Right lobe of liver (tissue), 6 donors: Measurements from ENCODE around the gene CDH23. TPM values are rescaled to one million over a fixed set of nuclear protein-coding genes. Genes with fewer than 3 reads are reported as not detected.

Experiments used
- ATAC-seq, 4 donors: fragments of 200-7000 bp; cut with Tn5 transposase; one replicate each; pipeline ENCODE4 v1.9.1; 2020; ENCODE audit warnings: mild to moderate bottlenecking in 4 of 4, moderate library complexity in 4 of 4
- DNase-seq, 3 donors: peaks; one replicate each; pipeline ENCODE4 v3.0.0-alpha.2; 2020
- H3K27ac ChIP-seq, 3 donors: fragments of 200-600 bp; one replicate each; pipeline ENCODE4 v1.8.0; 2022
- H3K27me3 ChIP-seq, 2 donors: fragments of 200-600 bp; one replicate each; pipeline ENCODE4 v1.8.0; 2022
- H3K36me3 ChIP-seq, 4 donors: fragments of 200-600 bp; sonication (generic) in 1 of 4; one replicate each; pipeline versions ENCODE4 v1.5.1 to v1.8.0; 2017 to 2022; ENCODE audit warnings: control low read depth in 1 of 4
- H3K4me1 ChIP-seq, 4 donors: fragments of 200-600 bp; sonication (generic) in 1 of 4; one replicate each; pipeline versions ENCODE4 v1.5.1 to v1.8.0; 2017 to 2022; ENCODE audit warnings: control low read depth in 1 of 4
- H3K4me3 ChIP-seq, 3 donors: fragments of 200-600 bp; one replicate each; pipeline ENCODE4 v1.8.0; 2022
- H3K9me3 ChIP-seq, 4 donors: fragments of 200-600 bp; sonication (generic) in 1 of 4; one replicate each; pipeline versions ENCODE4 v1.5.1 to v1.8.0; 2017 to 2022; ENCODE audit warnings: control low read depth in 1 of 4
- POLR2A ChIP-seq: fragments of 450-650 bp; IDR thresholded peaks from one replicate; pipeline ENCODE4 v1.6.1; 2017; ENCODE audit warnings: antibody characterized with exemption, mild to moderate bottlenecking
- WGBS: methylation state at CpG from one replicate; pipeline ENCODE4 v1.1.6; 2018; ENCODE audit warnings: low coverage, low lambda C conversion rate; ENCODE audit not compliant: insufficient coverage; ENCODE audit errors: missing lambda C conversion rate; 5-methylcytosine and 5-hydroxymethylcytosine counted together
- intact Hi-C, 2 donors: fragments of 100-400 bp; cut with DNase I; formaldehyde crosslinking; loops; one replicate each; pipeline versions ENCODE4 v1.11.2 to v1.14.1; 2022
- total RNA-seq, 6 experiments: library from RNA; depleted of rRNA in 2 of 6; stranded (reverse); fragments of >200 nt in 2 of 6; fragmentation: NEBNext Ultra II Directional in 3 of 6; extraction: Animal tissue kit (Norgen Biotek cat#: 25700) in 3 of 6; gene quantifications; one replicate each; pipeline versions ENCODE4 v1.1.0 to v1.2.4, GENCODE V29; 2016 to 2023
- TF ChIP-seq, protein P1 (sequence below), 4 donors: fragments of 200-600 bp in 3 of 4; fragments of 450-650 bp in 1 of 4; IDR thresholded peaks; one replicate each; pipeline versions ENCODE4 v1.5.1 to v1.8.0; 2016 to 2022; ENCODE audit warnings: antibody characterized with exemption in 4 of 4, mild to moderate bottlenecking in 2 of 4
- donor health status: DM: no; HTN: yes; CAD: no.
- donor health status: DM: no; HTN: no; CAD: no.
- donor health status: DM: no; HTN: no; CAD: no.
- donor health status: DM: no; HTN: yes; CAD: no.
- donor health status: DM: no; HTN: yes; CAD: no.

Gene CDH23
- total RNA-seq, 6 experiments from 2014 or later, result 3.3 to 19.7 (median 6.3) TPM

DNA sequence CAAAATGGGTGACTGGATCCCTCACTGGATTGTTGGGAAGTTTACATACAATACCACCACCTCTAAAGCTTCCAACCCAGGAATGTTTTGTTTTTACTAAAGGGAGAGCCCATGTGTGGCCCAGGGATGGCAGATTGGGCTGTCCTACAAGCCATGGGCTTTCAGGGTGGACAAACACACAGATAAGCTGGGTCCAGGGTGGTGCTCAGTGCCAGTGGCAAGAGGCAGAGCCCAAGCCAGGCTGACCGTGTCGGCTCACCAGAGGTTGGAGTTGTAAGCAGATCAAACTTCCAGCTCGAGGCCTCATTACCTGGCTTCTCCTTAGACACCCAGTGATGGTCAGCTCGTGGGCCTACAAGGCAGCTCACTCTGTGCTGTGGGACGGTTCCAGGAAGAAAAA, 52.3 kb downstream of the CDH23 start:
- Histone ChIP-seq H3K4me3 (no peak overlapping the region), H3K4me1 (no peaks in the 10 kb centered on the region), H3K27me3 (no peaks in the 10 kb centered on the region), H3K36me3 (no peaks in the 10 kb centered on the region), H3K9me3 (no peaks in the 10 kb centered on the region), H3K27ac (no peak overlapping the region)
- 80% methylated on average over 2 of the region's 5 CpGs for WGBS
- intact Hi-C loops, result no loop called here
- no peak for ATAC-seq
- no peak for DNase-seq
- TF ChIP-seq POLR2A, result no peak
- TF ChIP-seq, protein P1, sequence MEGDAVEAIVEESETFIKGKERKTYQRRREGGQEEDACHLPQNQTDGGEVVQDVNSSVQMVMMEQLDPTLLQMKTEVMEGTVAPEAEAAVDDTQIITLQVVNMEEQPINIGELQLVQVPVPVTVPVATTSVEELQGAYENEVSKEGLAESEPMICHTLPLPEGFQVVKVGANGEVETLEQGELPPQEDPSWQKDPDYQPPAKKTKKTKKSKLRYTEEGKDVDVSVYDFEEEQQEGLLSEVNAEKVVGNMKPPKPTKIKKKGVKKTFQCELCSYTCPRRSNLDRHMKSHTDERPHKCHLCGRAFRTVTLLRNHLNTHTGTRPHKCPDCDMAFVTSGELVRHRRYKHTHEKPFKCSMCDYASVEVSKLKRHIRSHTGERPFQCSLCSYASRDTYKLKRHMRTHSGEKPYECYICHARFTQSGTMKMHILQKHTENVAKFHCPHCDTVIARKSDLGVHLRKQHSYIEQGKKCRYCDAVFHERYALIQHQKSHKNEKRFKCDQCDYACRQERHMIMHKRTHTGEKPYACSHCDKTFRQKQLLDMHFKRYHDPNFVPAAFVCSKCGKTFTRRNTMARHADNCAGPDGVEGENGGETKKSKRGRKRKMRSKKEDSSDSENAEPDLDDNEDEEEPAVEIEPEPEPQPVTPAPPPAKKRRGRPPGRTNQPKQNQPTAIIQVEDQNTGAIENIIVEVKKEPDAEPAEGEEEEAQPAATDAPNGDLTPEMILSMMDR (IDR thresholded peaks at IDR 0.05), result no peak

DNA sequence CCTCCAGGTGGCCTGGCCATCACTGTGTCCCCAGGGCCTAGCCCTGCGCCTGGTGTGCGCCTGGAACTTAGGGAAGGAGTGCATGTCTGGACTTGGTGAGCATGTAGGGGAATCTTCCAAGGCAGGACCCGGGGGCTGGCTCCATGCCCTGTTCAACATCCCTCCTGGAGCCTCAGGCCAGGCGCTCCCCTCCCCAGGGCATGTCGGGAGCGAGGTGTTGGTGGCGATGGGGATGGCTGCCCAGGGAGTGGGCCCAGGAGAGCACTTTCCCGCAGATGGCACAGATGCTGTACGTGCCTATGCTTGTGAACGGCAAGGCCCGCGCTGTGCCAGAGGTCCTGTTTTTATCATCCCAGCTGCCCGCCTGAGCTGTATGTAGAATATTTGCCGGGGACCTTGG, 55.0 kb downstream of the CDH23 start:
- Histone ChIP-seq H3K9me3 (no peaks in the 10 kb centered on the region), H3K36me3 (no peaks in the 10 kb centered on the region), H3K4me3 (no peak overlapping the region), H3K27ac (no peak overlapping the region), H3K27me3 (no peaks in the 10 kb centered on the region), H3K4me1 (no peaks in the 10 kb centered on the region)
- whole genome bisulfite sequencing, result 100% methylated on average over 3 of the region's 14 CpGs
- ATAC-seq, result no peak
- TF ChIP-seq, protein P1 (IDR thresholded peaks at IDR 0.05), result no peak
- TF ChIP-seq POLR2A, result no peak
- intact Hi-C loops, result no loop called here
- no peak for DNase-seq

DNA sequence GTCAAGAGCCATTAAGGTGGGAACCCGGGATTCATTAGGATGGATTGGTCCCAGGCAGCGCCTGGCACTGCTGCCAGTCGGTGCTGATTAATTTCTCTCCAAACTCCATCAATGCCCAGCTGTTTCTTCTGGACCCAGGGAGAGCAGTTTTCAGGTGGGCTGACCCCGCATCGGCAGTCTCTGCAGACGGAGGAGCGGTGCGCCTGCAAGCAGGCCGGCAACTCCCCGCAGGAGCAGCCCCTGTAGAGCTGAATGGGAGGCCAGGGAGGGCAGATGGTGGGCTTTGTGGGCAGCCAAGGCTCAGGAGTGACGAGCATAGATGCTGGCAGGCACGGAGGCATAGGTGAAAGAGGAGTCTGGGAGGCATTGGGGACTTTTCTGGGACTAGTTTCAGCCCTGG, 56.5 kb downstream of the CDH23 start:
- no peaks in the 10 kb centered on the region for H3K4me1 ChIP-seq
- no peaks in the 10 kb centered on the region for H3K9me3 ChIP-seq
- WGBS, result 100% methylated on average over 1 of the region's 12 CpGs
- no peak for ATAC-seq
- intact Hi-C loops, result no loop called here
- TF ChIP-seq, protein P1 (IDR thresholded peaks at IDR 0.05), result no peak
- TF ChIP-seq POLR2A, result no peak
- DNase-seq, result no peak
- H3K36me3 ChIP-seq, result no peaks in the 10 kb centered on the region
- H3K27me3 ChIP-seq, result no peaks in the 10 kb centered on the region
- no peak overlapping the region for H3K27ac ChIP-seq
- no peak overlapping the region for H3K4me3 ChIP-seq

DNA sequence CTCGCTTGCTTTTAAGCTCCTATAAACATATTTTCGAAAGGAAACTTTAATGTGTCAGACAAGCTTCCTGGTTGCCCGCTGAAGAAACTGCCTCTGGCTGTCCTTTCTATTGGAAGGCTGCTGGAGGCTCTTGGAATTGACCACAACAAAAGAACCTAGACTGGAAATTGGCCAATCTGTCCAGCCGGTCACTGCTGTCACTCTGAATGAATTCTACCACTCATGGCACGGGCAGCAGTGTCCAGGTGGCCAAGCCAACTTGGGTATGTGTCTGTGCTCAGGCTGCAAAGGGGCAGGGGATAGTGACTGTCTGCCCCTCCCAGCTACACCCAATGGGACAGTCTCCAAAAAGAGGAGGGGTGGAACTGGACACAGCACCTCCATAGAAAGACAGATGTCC, 57.6 kb downstream of the CDH23 start:
- no peak overlapping the region for H3K27ac ChIP-seq
- H3K27me3 ChIP-seq, result no peaks in the 10 kb centered on the region
- no peak overlapping the region for H3K4me3 ChIP-seq
- whole genome bisulfite sequencing, result 67% methylated on average over 4 of the region's 5 CpGs
- no peaks in the 10 kb centered on the region for H3K9me3 ChIP-seq
- no peaks in the 10 kb centered on the region for H3K4me1 ChIP-seq
- H3K36me3 ChIP-seq, result no peaks in the 10 kb centered on the region
- no peak for ATAC-seq
- no peak for DNase-seq
- intact Hi-C loops, result no loop called here
- TF ChIP-seq, protein P1 (IDR thresholded peaks at IDR 0.05), result no peak
- no peak for TF ChIP-seq POLR2A

DNA sequence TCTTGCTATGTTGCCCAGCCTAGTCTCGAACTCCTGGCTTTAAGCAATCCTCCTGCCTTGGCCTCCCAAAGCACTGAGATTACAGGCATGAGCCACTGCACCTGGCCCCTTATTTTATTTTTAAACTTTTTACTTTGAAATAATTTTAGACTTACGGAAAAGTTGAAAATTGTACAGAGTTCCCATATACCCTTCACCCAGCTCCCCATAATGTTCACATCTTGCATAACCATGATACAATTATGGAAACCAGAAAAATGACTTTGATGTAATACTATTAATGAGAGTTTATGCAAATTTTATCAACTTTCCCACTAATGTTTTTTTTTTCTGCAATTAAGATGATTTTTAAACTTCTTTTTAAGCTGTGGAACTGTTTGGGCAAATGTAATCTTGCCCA, 58.3 kb downstream of the CDH23 start:
- TF ChIP-seq, protein P1 (IDR thresholded peaks at IDR 0.05), result no peak
- TF ChIP-seq POLR2A, result no peak
- 48% methylated on average over 2 of the region's 2 CpGs for WGBS
- no peak overlapping the region for H3K27ac ChIP-seq
- DNase-seq, result no peak
- no peak for ATAC-seq
- intact Hi-C loops, result no loop called here
- H3K4me3 ChIP-seq, result no peak overlapping the region
- H3K9me3 ChIP-seq, result no peaks in the 10 kb centered on the region
- H3K27me3 ChIP-seq, result no peaks in the 10 kb centered on the region
- no peaks in the 10 kb centered on the region for H3K36me3 ChIP-seq
- no peaks in the 10 kb centered on the region for H3K4me1 ChIP-seq
